Measurements from ENCODE around the gene DYNC1I1. TPM values are rescaled to one million over a fixed set of nuclear protein-coding genes. Genes with fewer than 3 reads are reported as not detected.

Gene DYNC1I1
- total and polyA plus RNA-seq, 2 donors (not counting 3 experiments of a cell fraction or from before 2014, with no cell fraction given), result 1.8 to 3.6 TPM

DNA sequence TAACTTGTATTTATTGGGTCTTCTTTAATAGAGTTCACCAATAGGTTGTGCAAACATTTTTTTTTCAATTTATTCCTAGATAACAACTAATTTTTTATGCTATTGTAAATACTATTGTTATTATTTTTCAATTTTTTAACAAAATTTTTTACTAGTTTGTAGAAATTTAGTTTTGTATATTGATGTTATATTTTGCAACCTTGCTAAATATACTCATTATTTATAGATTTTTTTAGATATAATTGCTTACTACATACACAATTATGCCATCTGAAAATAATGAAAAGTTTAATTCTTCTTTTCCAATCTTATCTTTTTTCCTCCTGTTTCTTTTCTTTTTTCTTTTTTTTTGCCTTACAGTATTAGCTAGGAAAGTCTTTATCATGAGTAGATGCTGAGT lies 332.6 kb downstream of the DYNC1I1 start:
- no peak overlapping the region for H3K27ac ChIP-seq (ENCODE audit: insufficient read depth, low read depth, low read length)
- H3K79me2 ChIP-seq (ENCODE audit: control insufficient read depth, insufficient read depth, low read length), result no peaks in the 10 kb centered on the region
- FAIRE-seq (no peak), DNase-seq (ENCODE audit: low read depth, low spot score) (no peak)
- no peaks in the 10 kb centered on the region for H3K27me3 ChIP-seq (ENCODE audit: control insufficient read depth in 2 of 2, insufficient read depth in 2 of 2, low read length in 2 of 2)
- no peaks in the 10 kb centered on the region for H3K4me1 ChIP-seq (ENCODE audit: control insufficient read depth, extremely low read depth, insufficient read depth, low read length)
- H2AFZ ChIP-seq (ENCODE audit: low read depth, low read length), result no peak overlapping the region
- ChIA-PET CTCF (no interaction called here), POLR2A (no interaction called here)
- no peaks in the 10 kb centered on the region for H3K9me3 ChIP-seq (replicated peaks; ENCODE audit: control insufficient read depth, insufficient read depth, low read length)
- intact Hi-C loops (cut with micrococcal nuclease), result no loop called here
- no peak overlapping the region for H3K4me3 ChIP-seq (replicated peaks in 1 of 3; ENCODE audit: insufficient read depth in 1 of 3, low read depth in 1 of 3, low read length in 3 of 3)
- H4K20me1 ChIP-seq (replicated peaks; ENCODE audit: control insufficient read depth, extremely low read depth, insufficient read depth, low read length), result no peaks in the 10 kb centered on the region
- H3K9me1 ChIP-seq (replicated peaks; ENCODE audit: control insufficient read depth, extremely low read depth, insufficient read depth, low read length), result no peaks in the 10 kb centered on the region
- no peaks in the 10 kb centered on the region for H3K36me3 ChIP-seq (ENCODE audit: control insufficient read depth in 2 of 2, extremely low read depth in 1 of 2, insufficient read depth in 2 of 2, low read length in 2 of 2)
- H3K9ac ChIP-seq (replicated peaks; ENCODE audit: extremely low read depth, insufficient read depth, low read length), result no peak overlapping the region
- no peak overlapping the region for H3K4me2 ChIP-seq (ENCODE audit: insufficient read depth, low read length)
- no TSS peak for BruUV-seq (replicated peaks)
- dilution Hi-C loops (cut with MboI; ENCODE audit: extremely low pct_ligation_motif_present, low sequenced_read_pairs), result no loop called here
- TF ChIP-seq JUN (IDR thresholded peaks at IDR 0.05; ENCODE audit: borderline replicate concordance, insufficient read depth, insufficient read length, low read depth), result no peak
- TF ChIP-seq POLR2AphosphoS5 (IDR thresholded peaks at IDR 0.05; ENCODE audit: insufficient read depth, low read depth, low read length), result no peak
- TF ChIP-seq, protein P1, sequence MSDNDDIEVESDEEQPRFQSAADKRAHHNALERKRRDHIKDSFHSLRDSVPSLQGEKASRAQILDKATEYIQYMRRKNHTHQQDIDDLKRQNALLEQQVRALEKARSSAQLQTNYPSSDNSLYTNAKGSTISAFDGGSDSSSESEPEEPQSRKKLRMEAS (IDR thresholded peaks at IDR 0.05; ENCODE audit: insufficient read depth, insufficient read length), result no peak

DNA sequence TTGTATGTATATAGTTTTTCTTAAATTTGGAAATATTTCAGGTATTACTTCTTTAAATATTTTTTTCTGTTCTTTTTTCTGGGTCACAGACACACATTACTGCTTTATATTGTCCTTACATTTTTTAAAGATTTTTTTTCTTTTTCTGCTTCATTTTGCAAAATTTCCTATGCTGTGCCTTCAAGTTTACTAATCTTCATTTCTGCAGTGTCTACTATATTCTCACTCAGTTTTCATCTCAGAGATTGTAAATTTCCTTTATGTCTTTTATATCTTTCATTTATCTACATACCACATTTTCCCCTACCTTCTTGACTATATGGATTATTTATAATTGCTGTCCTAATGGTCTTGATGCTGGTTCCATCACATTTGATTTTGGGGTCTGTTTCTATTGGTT lies 339.1 kb downstream of the DYNC1I1 start:
- no peak overlapping the region for H3K4me2 ChIP-seq (ENCODE audit: insufficient read depth, low read length)
- no peaks in the 10 kb centered on the region for H3K9me1 ChIP-seq (replicated peaks; ENCODE audit: control insufficient read depth, extremely low read depth, insufficient read depth, low read length)
- H3K27ac ChIP-seq (ENCODE audit: insufficient read depth, low read depth, low read length), result no peak overlapping the region
- H2AFZ ChIP-seq (ENCODE audit: low read depth, low read length), result no peak overlapping the region
- intact Hi-C loops (cut with micrococcal nuclease), result no loop called here
- no peaks in the 10 kb centered on the region for H3K9me3 ChIP-seq (replicated peaks; ENCODE audit: control insufficient read depth, insufficient read depth, low read length)
- no peak for FAIRE-seq
- CTCF ChIA-PET, result no interaction called here
- dilution Hi-C loops (cut with MboI; ENCODE audit: extremely low pct_ligation_motif_present, low sequenced_read_pairs), result no loop called here
- no peak overlapping the region for H3K9ac ChIP-seq (replicated peaks; ENCODE audit: extremely low read depth, insufficient read depth, low read length)
- no peaks in the 10 kb centered on the region for H4K20me1 ChIP-seq (replicated peaks; ENCODE audit: control insufficient read depth, extremely low read depth, insufficient read depth, low read length)
- POLR2A ChIA-PET, result no interaction called here
- DNase-seq (ENCODE audit: low read depth, low spot score), result no peak
- TF ChIP-seq, protein P1 (IDR thresholded peaks at IDR 0.05; ENCODE audit: insufficient read depth, insufficient read length), result no peak
- TF ChIP-seq GATA2 (IDR thresholded peaks at IDR 0.05; ENCODE audit: insufficient read depth, insufficient read length, low read depth, low read length), result no peak
- TF ChIP-seq, protein P2, sequence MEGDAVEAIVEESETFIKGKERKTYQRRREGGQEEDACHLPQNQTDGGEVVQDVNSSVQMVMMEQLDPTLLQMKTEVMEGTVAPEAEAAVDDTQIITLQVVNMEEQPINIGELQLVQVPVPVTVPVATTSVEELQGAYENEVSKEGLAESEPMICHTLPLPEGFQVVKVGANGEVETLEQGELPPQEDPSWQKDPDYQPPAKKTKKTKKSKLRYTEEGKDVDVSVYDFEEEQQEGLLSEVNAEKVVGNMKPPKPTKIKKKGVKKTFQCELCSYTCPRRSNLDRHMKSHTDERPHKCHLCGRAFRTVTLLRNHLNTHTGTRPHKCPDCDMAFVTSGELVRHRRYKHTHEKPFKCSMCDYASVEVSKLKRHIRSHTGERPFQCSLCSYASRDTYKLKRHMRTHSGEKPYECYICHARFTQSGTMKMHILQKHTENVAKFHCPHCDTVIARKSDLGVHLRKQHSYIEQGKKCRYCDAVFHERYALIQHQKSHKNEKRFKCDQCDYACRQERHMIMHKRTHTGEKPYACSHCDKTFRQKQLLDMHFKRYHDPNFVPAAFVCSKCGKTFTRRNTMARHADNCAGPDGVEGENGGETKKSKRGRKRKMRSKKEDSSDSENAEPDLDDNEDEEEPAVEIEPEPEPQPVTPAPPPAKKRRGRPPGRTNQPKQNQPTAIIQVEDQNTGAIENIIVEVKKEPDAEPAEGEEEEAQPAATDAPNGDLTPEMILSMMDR (IDR thresholded peaks at IDR 0.05; ENCODE audit: extremely low read depth in 1 of 2, insufficient read depth in 1 of 2, low read depth in 1 of 2, low read length in 2 of 2), result no peak
- no peak for TF ChIP-seq MYC (IDR thresholded peaks at IDR 0.05; ENCODE audit: low read depth, low read length)
- TF ChIP-seq EZH2 (IDR thresholded peaks at IDR 0.05; ENCODE audit: borderline replicate concordance, low read depth, low read length, severe bottlenecking), result no peak
- TF ChIP-seq JUN (IDR thresholded peaks at IDR 0.05; ENCODE audit: borderline replicate concordance, insufficient read depth, insufficient read length, low read depth), result no peak
- TF ChIP-seq POLR2AphosphoS5 (IDR thresholded peaks at IDR 0.05; ENCODE audit: insufficient read depth, low read depth, low read length), result no peak
- TF ChIP-seq POLR2A (IDR thresholded peaks at IDR 0.05; ENCODE audit: low read depth, low read length), result no peak
- no peak for TF ChIP-seq FOS (IDR thresholded peaks at IDR 0.05; ENCODE audit: borderline replicate concordance, insufficient read depth, low read length)
- no peaks in the 10 kb centered on the region for H3K36me3 ChIP-seq (ENCODE audit: control insufficient read depth in 2 of 2, extremely low read depth in 1 of 2, insufficient read depth in 2 of 2, low read length in 2 of 2)
- H3K27me3 ChIP-seq (ENCODE audit: control insufficient read depth in 2 of 2, insufficient read depth in 2 of 2, low read length in 2 of 2), result no peaks in the 10 kb centered on the region
- no peaks in the 10 kb centered on the region for H3K4me1 ChIP-seq (ENCODE audit: control insufficient read depth, extremely low read depth, insufficient read depth, low read length)
- no peak overlapping the region for H3K4me3 ChIP-seq (replicated peaks in 1 of 3; ENCODE audit: insufficient read depth in 1 of 3, low read depth in 1 of 3, low read length in 3 of 3)
- no TSS peak for BruUV-seq (replicated peaks)
- H3K79me2 ChIP-seq (ENCODE audit: control insufficient read depth, insufficient read depth, low read length), result no peaks in the 10 kb centered on the region
